GM10248 (cell line): Measurements from ENCODE around the gene ARGLU1.

ENCODE experiments used
- CTCF ChIA-PET: fragments of 300-600 bp; sonication (Branson Sonifier 250); formaldehyde crosslinking; extraction: SDS; loops from one replicate; lab custom pipeline; 2021; ENCODE audit warnings: antibody characterized with exemption; lab: Yijun Ruan, JAX
- POLR2A ChIA-PET: fragments of 350-650 bp; sonication (Branson Sonifier 250); formaldehyde crosslinking; extraction: SDS; loops from one replicate; lab custom pipeline; 2020; ENCODE audit warnings: antibody characterized with exemption; lab: Yijun Ruan, JAX
- DNase-seq: peaks from one replicate; pipeline ENCODE4 v3.0.0; 2012; ENCODE audit errors: extremely low spot score
- CTCF ChIP-seq: IDR thresholded peaks from 2 replicates; pipeline ENCODE4 v1.5.1; 2012; ENCODE audit warnings: mild to moderate bottlenecking, low read depth; ENCODE audit errors: extremely low read depth, missing control alignments, control extremely low read depth

Gene ARGLU1

DNA sequence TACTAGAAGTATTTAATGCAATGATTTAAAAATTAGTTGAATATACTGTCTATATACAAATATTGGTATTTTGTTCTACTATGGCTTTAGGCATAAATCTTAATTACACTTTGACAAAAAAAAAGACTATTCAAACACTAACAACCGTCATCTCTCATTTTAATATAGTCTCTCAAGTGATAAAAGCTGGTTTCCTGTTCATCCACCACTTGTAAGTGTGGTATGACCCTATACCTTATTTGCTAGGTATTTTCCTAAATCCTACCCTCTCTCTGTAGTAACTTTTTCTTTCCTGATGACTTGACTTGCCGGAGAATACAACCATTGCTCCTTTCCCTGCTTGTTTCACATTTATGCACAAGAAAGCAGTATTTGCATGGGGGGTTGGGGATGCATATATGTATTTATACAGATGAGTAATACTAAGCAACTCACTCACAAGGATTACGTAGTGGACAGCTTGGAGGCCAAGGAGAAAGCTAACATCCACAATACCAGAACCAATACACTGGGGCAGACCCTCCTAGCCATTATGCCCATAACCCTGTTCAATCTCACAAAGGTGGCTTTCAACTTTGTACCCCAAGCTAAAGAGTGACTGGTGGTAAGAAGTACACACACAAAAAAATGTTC is 19.8 kb downstream of the ARGLU1 start:
- POLR2A ChIA-PET = no interaction called here
- CTCF ChIA-PET = interaction anchor here (1.3 kb wide), 1 partner anchor 11 kb away, joined by 7 read pairs; no protein-coding TSS in a partner anchor
- TF ChIP-seq CTCF = no peak
- DNase-seq = no peak

GRCh38 chr13:106541826-106542225 is 26.1 kb downstream of the ARGLU1 start:
- POLR2A ChIA-PET = no interaction called here
- TF ChIP-seq CTCF = no peak
- CTCF ChIA-PET = interaction anchor here (1.0 kb wide), 1 partner anchor 78 kb away, joined by 3 read pairs; no protein-coding TSS in a partner anchor
- DNase-seq = no peak

GRCh38 chr13:106540613-106541012 is 27.3 kb downstream of the ARGLU1 start:
- DNase-seq = no peak
- TF ChIP-seq CTCF = no peak
- ChIA-PET CTCF (interaction anchor here (1.4 to 1.6 kb wide), 2 partner anchors 10 to 33 kb away, joined by 3 read pairs; no protein-coding TSS in a partner anchor), POLR2A (no interaction called here)

DNA sequence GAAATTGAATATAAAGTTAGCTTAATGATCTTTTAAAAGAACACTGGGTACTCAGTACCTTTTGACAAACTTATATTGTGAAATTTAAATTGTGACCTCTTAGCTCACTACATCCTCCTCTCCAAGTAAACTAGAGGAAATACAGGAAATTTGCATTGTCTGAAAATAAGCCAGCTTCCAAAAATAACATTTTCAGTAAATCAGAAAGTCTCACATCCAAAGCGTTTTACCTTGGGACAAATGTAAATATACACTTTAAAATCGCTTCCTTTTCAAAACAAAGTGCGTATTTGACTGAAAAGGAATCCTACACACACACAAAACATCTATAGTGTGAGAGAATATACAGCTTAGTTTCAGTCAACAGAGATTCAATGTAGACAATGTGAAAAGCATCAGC is 30.4 kb downstream of the ARGLU1 start:
- POLR2A ChIA-PET = interaction anchor here (1.2 kb wide), 1 partner anchor 14 kb away, joined by 3 read pairs; no protein-coding TSS in a partner anchor
- no peak for TF ChIP-seq CTCF
- CTCF ChIA-PET = interaction anchor here (1.0 to 4.0 kb wide), 12 partner anchors 8 to 1319 kb away, joined by 3 to 31 read pairs (median 11); no protein-coding TSS in a partner anchor
- DNase-seq = no peak

DNA sequence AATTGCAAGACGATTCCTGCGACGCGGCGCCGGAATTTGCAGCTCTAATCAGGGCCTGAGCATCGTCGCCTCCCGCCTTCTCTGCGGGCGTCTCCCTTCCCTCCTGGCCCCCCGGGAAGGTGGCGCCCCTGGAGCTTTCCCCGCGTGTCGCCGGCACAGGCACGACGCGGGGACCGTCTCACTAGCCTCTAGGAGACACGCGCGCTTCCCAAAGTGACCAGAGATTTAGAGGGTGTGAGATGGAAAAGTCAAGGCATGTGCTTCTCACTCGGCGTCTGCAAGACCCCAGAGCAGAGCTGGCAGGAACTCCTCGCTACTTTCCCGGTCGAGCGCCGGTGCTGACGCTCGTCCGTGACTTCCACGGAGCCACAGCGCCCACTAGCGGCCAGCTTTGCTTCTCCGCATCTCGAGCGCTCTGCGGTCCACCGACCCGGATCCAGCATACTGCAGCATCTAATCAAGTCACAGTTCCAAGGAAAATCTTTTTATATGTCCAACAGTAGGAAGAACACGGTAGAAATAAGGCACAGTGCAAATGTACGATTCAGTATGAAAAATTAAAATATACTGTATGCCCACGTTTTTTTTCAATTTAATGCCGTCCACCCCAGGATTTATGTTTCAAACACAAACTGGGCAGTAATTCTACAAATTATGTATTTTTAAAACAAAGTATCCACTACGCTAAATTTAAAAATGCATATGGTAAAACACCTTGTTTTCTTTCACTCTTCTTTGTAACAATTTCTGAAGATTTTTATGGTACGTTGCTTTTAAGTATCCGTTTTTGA is 31.5 kb downstream of the ARGLU1 start:
- DNase-seq = peak; percentile 75
- ChIA-PET POLR2A (no interaction called here), CTCF (interaction anchor here (0.8 to 4.0 kb wide), 27 partner anchors 9 to 1965 kb away, joined by 3 to 31 read pairs (median 5); no protein-coding TSS in a partner anchor)
- peak; percentile 99 for TF ChIP-seq CTCF

GRCh38 chr13:106535552-106536243 is 32.2 kb downstream of the ARGLU1 start, which contains the start of gene EFNB2:
TSS of gene EFNB2 (minus strand) at chr13:106535662. CDS start at chr13:106534964, 698 bp downstream.
- peak; percentile 98 for DNase-seq
- CTCF ChIA-PET = interaction anchor here (0.8 to 4.0 kb wide), 28 partner anchors 8 to 1964 kb away, joined by 3 to 31 read pairs (median 5); no protein-coding TSS in a partner anchor
- peak; percentile 24 for TF ChIP-seq CTCF
- POLR2A ChIA-PET = interaction anchor here (0.9 kb wide), 1 partner anchor 32 kb away, joined by 5 read pairs; the partner anchor contains the start of gene ARGLU1
